Stimulated activated CD4-positive, alpha-beta T cell treated with anti-CD3 and anti-CD28 coated beads, Interleukin-4, amount 100 ng/mL, for 1 hour (primary cell): ENCODE measurements around the gene COMMD9.
"Not testable (repeated sequence)": the region's sequence is repeated elsewhere in the genome, so short reads cannot be mapped to it uniquely, and the experiment has no call there.

Experiments
- DNase-seq: peaks from one replicate; pipeline ENCODE4 v3.0.0-alpha.2; 2020

Gene COMMD9

GRCh38 chr11:36289226-36289852 is at the start of gene COMMD9:
Gene COMMD9 (minus strand): TSS chr11:36289424. CDS start chr11:36289412, 12 bp downstream.
- peak; percentile 93 for DNase-seq

GRCh38 chr11:36333897-36334296 is 44.7 kb upstream of the COMMD9 start:
- DNase-seq: no peak

GRCh38 chr11:36333468-36333867 is 44.2 kb upstream of the COMMD9 start:
- no peak for DNase-seq

- no peak for DNase-seq
These were observed 41.2 kb upstream of the COMMD9 start for GRCh38 chr11:36330411-36330810.

GRCh38 chr11:36328966-36329673 is 39.9 kb upstream of the COMMD9 start:
- DNase-seq: no peak

- no peak for DNase-seq
These were observed 37.5 kb upstream of the COMMD9 start for GRCh38 chr11:36326524-36327419.

GRCh38 chr11:36325403-36325802 is 36.2 kb upstream of the COMMD9 start:
- DNase-seq: not testable (repeated sequence)

- not testable (repeated sequence) for DNase-seq
These were observed 35.7 kb upstream of the COMMD9 start for GRCh38 chr11:36324956-36325355.

- DNase-seq: no peak
These were observed 28.8 kb upstream of the COMMD9 start for GRCh38 chr11:36317992-36318391.

GRCh38 chr11:36316049-36316448 is 26.8 kb upstream of the COMMD9 start:
- DNase-seq: no peak

- DNase-seq: no peak
These were observed 25.2 kb upstream of the COMMD9 start for GRCh38 chr11:36314434-36314767.

- no peak for DNase-seq
These were observed 24.7 kb upstream of the COMMD9 start for GRCh38 chr11:36313750-36314433.

GRCh38 chr11:36312611-36313472 is 23.6 kb upstream of the COMMD9 start:
- DNase-seq: no peak

- DNase-seq: no peak
These were observed 22.8 kb upstream of the COMMD9 start for GRCh38 chr11:36311926-36312595.

- DNase-seq: no peak
These were observed 20.6 kb upstream of the COMMD9 start for GRCh38 chr11:36309779-36310178.

GRCh38 chr11:36308577-36308976 is 19.4 kb upstream of the COMMD9 start:
- DNase-seq: no peak

GRCh38 chr11:36306888-36307287 is 17.7 kb upstream of the COMMD9 start:
- DNase-seq: no peak

GRCh38 chr11:36305047-36305446 is 15.8 kb upstream of the COMMD9 start:
- DNase-seq: no peak

GRCh38 chr11:36304351-36304750 is 15.1 kb upstream of the COMMD9 start:
- DNase-seq: no peak

- no peak for DNase-seq
These were observed 11.4 kb upstream of the COMMD9 start for GRCh38 chr11:36300650-36301049.

GRCh38 chr11:36296884-36297543 is 7.8 kb upstream of the COMMD9 start:
- DNase-seq: no peak
